IMR-90 (cell line): ENCODE measurements around the gene CCDC27. TPM values are rescaled to one million over a fixed set of nuclear protein-coding genes. Genes with fewer than 3 reads are reported as not detected.

Source experiments
- ATAC-seq: fragments of 200-7000 bp; cut with Tn5 transposase; 2 replicates; pipeline ENCODE4 v1.9.1; 2020; ENCODE audit warnings: low read depth, mild to moderate bottlenecking, moderate library complexity
- BruUV-seq: library from RNA; stranded (reverse); fragments of 400-500 nt; replicated peaks from 2 replicates; lab custom pipeline; 2021; lab: Mats Ljungman, UMichigan
- CTCF ChIA-PET: fragments of 300-600 bp; formaldehyde crosslinking; extraction: SDS; loops from one replicate; lab custom pipeline; 2021; ENCODE audit warnings: antibody characterized with exemption; lab: Yijun Ruan, JAX
- POLR2A ChIA-PET: fragments of 300-600 bp; sonication (Branson Sonifier 250); formaldehyde crosslinking; loops from one replicate; lab custom pipeline; 2022; ENCODE audit warnings: antibody characterized with exemption; ENCODE audit not compliant: unreplicated experiment; lab: Charles Lee
- DNase-seq: peaks from one replicate; pipeline ENCODE4 v3.0.0; 2013
- H2AFZ ChIP-seq: replicated peaks from 2 replicates; pipeline ENCODE3; 2013; ENCODE audit warnings: low read length, mild to moderate bottlenecking; ENCODE audit not compliant: poor library complexity
- H2AK5ac ChIP-seq: 2 replicates; pipeline ENCODE4 v1.6.1; 2013; ENCODE audit warnings: low read depth, low read length, inconsistent platforms
- H2AK9ac ChIP-seq: replicated peaks from 2 replicates; pipeline ENCODE3; 2013; ENCODE audit warnings: mild to moderate bottlenecking, low read depth, low read length, moderate library complexity; ENCODE audit not compliant: poor library complexity
- H2BK120ac ChIP-seq: 2 replicates; pipeline ENCODE4 v1.6.1; 2013; ENCODE audit warnings: low read depth, low read length, inconsistent platforms
- H2BK15ac ChIP-seq: 3 replicates; pipeline ENCODE4 v1.6.1; 2013; ENCODE audit warnings: low read depth, low read length, inconsistent platforms
- H2BK20ac ChIP-seq: 2 replicates; pipeline ENCODE4 v1.6.1; 2013; ENCODE audit warnings: low read depth, mild to moderate bottlenecking, inconsistent platforms, low read length, moderate library complexity
- H2BK5ac ChIP-seq: 2 replicates; pipeline ENCODE4 v1.6.1; 2013; ENCODE audit warnings: mild to moderate bottlenecking, low read depth, low read length, inconsistent platforms; ENCODE audit not compliant: poor library complexity, severe bottlenecking
- H3K14ac ChIP-seq: replicated peaks from 2 replicates; pipeline ENCODE4 v1.6.1; 2013; ENCODE audit warnings: low read depth, low read length, inconsistent platforms
- H3K18ac ChIP-seq: 2 replicates; pipeline ENCODE4 v1.6.1; 2013; ENCODE audit warnings: low read depth, low read length, control low read depth
- H3K23ac ChIP-seq: 2 replicates; pipeline ENCODE4 v1.6.1; 2013; ENCODE audit warnings: low read depth, low read length, inconsistent platforms
- H3K27ac ChIP-seq: 2 replicates; pipeline ENCODE4 v1.5.1; 2013; ENCODE audit warnings: mild to moderate bottlenecking, control low read depth, low read length; ENCODE audit not compliant: insufficient read depth
- H3K27me3 ChIP-seq: 2 replicates; pipeline ENCODE4 v1.6.1; 2013; ENCODE audit warnings: low read length; ENCODE audit not compliant: control insufficient read depth, insufficient read depth
- H3K36me3 ChIP-seq: 2 replicates; pipeline ENCODE4 v1.6.1; 2013; ENCODE audit warnings: low read length, mixed read lengths; ENCODE audit not compliant: control insufficient read depth, insufficient read depth
- H3K4ac ChIP-seq: 2 replicates; pipeline ENCODE4 v1.6.1; 2013; ENCODE audit warnings: low read depth, low read length, inconsistent platforms
- H3K4me1 ChIP-seq: 2 replicates; pipeline ENCODE4 v1.6.1; 2013; ENCODE audit warnings: low read length, mixed read lengths; ENCODE audit not compliant: control insufficient read depth, insufficient read depth
- H3K4me2 ChIP-seq: 2 replicates; pipeline ENCODE4 v1.6.1; 2013; ENCODE audit warnings: low read depth, mild to moderate bottlenecking, control low read depth, low read length, moderate library complexity
- H3K4me3 ChIP-seq: 2 replicates; pipeline ENCODE4 v1.5.1; 2013; ENCODE audit warnings: low read depth, mild to moderate bottlenecking, control low read depth, low read length, moderate library complexity; ENCODE audit not compliant: insufficient read depth
- H3K56ac ChIP-seq: 2 replicates; pipeline ENCODE4 v1.6.1; 2013; ENCODE audit warnings: low read length, inconsistent platforms; ENCODE audit not compliant: insufficient read depth; ENCODE audit errors: extremely low read depth
- H3K79me1 ChIP-seq, 2 experiments: 2 replicates each; pipeline ENCODE4 v1.6.1; 2013; ENCODE audit warnings: low read length in 2 of 2, inconsistent platforms in 1 of 2, low read depth in 1 of 2
- H3K9ac ChIP-seq: 2 replicates; pipeline ENCODE4 v1.6.1; 2013; ENCODE audit warnings: low read depth, low read length, control low read depth
- H3K9me1 ChIP-seq: 2 replicates; pipeline ENCODE4 v1.6.1; 2013; ENCODE audit warnings: low read length, inconsistent platforms; ENCODE audit not compliant: insufficient read depth
- H3K9me3 ChIP-seq: 2 replicates; pipeline ENCODE4 v1.6.1; 2013; ENCODE audit warnings: low read length; ENCODE audit not compliant: control insufficient read depth, insufficient read depth
- H4K20me1 ChIP-seq: 2 replicates; pipeline ENCODE4 v1.6.1; 2013; ENCODE audit warnings: low read length, inconsistent platforms; ENCODE audit not compliant: insufficient read depth
- H4K5ac ChIP-seq: 2 replicates; pipeline ENCODE4 v1.6.1; 2013; ENCODE audit warnings: mild to moderate bottlenecking, low read depth, low read length, control low read depth
- H4K8ac ChIP-seq, 2 experiments: 2 replicates each; pipeline ENCODE4 v1.6.1; 2013; ENCODE audit warnings: low read depth in 2 of 2, low read length in 2 of 2, control low read depth in 1 of 2, inconsistent platforms in 1 of 2
- H4K91ac ChIP-seq: 2 replicates; pipeline ENCODE4 v1.6.1; 2013; ENCODE audit warnings: low read depth, low read length, inconsistent platforms; ENCODE audit not compliant: insufficient read depth
- BHLHE40 ChIP-seq: fragments of 150-350 bp; IDR thresholded peaks from 2 replicates; pipeline ENCODE4 v1.6.1; 2016; ENCODE audit warnings: mild to moderate bottlenecking, low read depth, low read length
- CHD1 ChIP-seq: IDR thresholded peaks from 2 replicates; pipeline ENCODE4 v1.6.1; 2012; ENCODE audit warnings: low read depth, low read length, improper control_type of control experiment
- ELK1 ChIP-seq: fragments of 150-350 bp; IDR thresholded peaks from 2 replicates; pipeline ENCODE4 v1.6.1; 2016; ENCODE audit warnings: low read depth, mild to moderate bottlenecking, low read length, moderate library complexity, borderline replicate concordance
- FOS ChIP-seq: fragments of 150-350 bp; IDR thresholded peaks from 2 replicates; pipeline ENCODE4 v1.6.1; 2016; ENCODE audit warnings: low read depth, low read length
- MAFK ChIP-seq: IDR thresholded peaks from 2 replicates; pipeline ENCODE4 v1.6.1; 2012; ENCODE audit warnings: low read depth, low read length, improper control_type of control experiment
- MAZ ChIP-seq: IDR thresholded peaks from 2 replicates; pipeline ENCODE4 v1.6.1; 2012; ENCODE audit warnings: low read depth, mild to moderate bottlenecking, low read length, improper control_type of control experiment, moderate library complexity, borderline replicate concordance
- MXI1 ChIP-seq: IDR thresholded peaks from 2 replicates; pipeline ENCODE4 v1.6.1; 2012; ENCODE audit warnings: low read depth, mild to moderate bottlenecking, low read length, moderate library complexity, borderline replicate concordance
- POLR2A ChIP-seq: IDR thresholded peaks from 2 replicates; pipeline ENCODE4 v1.6.1; 2012; ENCODE audit warnings: mild to moderate bottlenecking, low read depth, low read length
- RCOR1 ChIP-seq: IDR thresholded peaks from 2 replicates; pipeline ENCODE4 v1.6.1; 2012; ENCODE audit warnings: mild to moderate bottlenecking, low read length, improper control_type of control experiment; ENCODE audit not compliant: insufficient replicate concordance
- WGBS, 2 experiments: methylation state at CpG; one replicate each; pipeline versions ENCODE4 v1.1.5 to v1.1.7; 2013; ENCODE audit warnings: missing lambda C conversion rate in 2 of 2; ENCODE audit not compliant: insufficient read length in 1 of 2; ENCODE audit errors: extremely low coverage in 2 of 2; 5-methylcytosine and 5-hydroxymethylcytosine counted together
- dilution Hi-C: fragments of 300-500 bp; cut with HindIII; formaldehyde crosslinking; loops from one replicate; pipeline ENCODE4 v1.14.3; 2018; ENCODE audit warnings: low sequenced_read_pairs; ENCODE audit not compliant: unreplicated experiment
- in situ Hi-C: fragments of 300-500 bp; cut with MboI; formaldehyde crosslinking; loops from 3 replicates; pipeline ENCODE4 v1.14.3; 2019; ENCODE audit warnings: low sequenced_read_pairs, inconsistent platforms, mixed read lengths
- intact Hi-C: fragments of 100-400 bp; cut with micrococcal nuclease; formaldehyde crosslinking; loops from 2 replicates; pipeline ENCODE4 v1.10.0; 2022
- polyA plus RNA-seq, 3 experiments: library from polyadenylated mRNA; depleted of rRNA; stranded (reverse); fragments of >200 nt; gene quantifications; 2 replicates each; pipeline ENCODE4 v1.2.3, GENCODE V29; 2012; ENCODE audit warnings: low replicate concordance in 1 of 3
- total RNA-seq: library from RNA; depleted of rRNA; stranded (reverse); fragments of >200 nt; gene quantifications from 2 replicates; pipeline ENCODE4 v1.2.3, GENCODE V29; 2012

Gene CCDC27
- total and polyA plus RNA-seq, 2 of the 4 experiments (the other 2 are of a cell fraction): not detected

DNA sequence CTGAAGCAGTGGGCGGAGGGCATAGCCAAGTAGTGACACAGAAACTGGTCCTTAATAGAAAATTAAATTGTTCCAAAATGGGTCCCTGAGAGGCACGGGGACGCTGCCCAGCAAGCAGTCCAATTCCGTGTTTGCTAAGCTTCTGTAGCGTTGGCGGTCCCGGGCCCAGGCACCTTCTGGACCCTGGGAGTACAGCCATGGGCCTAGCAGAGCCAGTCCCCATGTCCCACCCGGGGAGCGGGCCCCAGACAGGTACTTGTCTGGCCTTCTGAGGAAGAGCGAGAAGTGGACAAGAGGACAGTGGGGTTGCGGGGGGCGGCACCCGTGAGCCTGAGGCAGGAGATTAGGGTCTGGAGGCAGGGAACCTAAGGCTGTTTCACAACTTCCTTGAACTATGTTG lies 11.5 kb upstream of the CCDC27 start:
- no peak overlapping the region for H2BK20ac ChIP-seq
- H2AK5ac ChIP-seq: no peak overlapping the region
- dilution Hi-C loops: no loop called here
- H4K5ac ChIP-seq: no peak overlapping the region
- no peak overlapping the region for H3K27ac ChIP-seq
- TF ChIP-seq MAFK (no peak), MAZ (no peak), RCOR1 (no peak), ELK1 (no peak), BHLHE40 (no peak), MXI1 (no peak), CHD1 (no peak), POLR2A (no peak), FOS (no peak)
- ChIA-PET CTCF (no interaction called here), POLR2A (no interaction called here)
- H4K91ac ChIP-seq: no peak overlapping the region
- H3K18ac ChIP-seq: no peak overlapping the region
- no peaks in the 10 kb centered on the region; the same call in 1 of the 2 replicates for H4K20me1 ChIP-seq
- no peak for ATAC-seq
- no peak overlapping the region for H3K14ac ChIP-seq
- H2BK120ac ChIP-seq: no peak overlapping the region
- no peak overlapping the region for H2AK9ac ChIP-seq
- H3K79me1 ChIP-seq: peaks cover 3 to 14% of the 10 kb centered on the region in 2 experiments; a peak in 3 of 4 replicates
- no peak overlapping the region for H2AFZ ChIP-seq
- H3K36me3 ChIP-seq: peaks cover 50% of the 10 kb centered on the region
- 0 out of 2 replicates have a peak, but pooled peaks cover 4% of the 10 kb centered on the region for H3K9me1 ChIP-seq
- no peak overlapping the region for H3K4me3 ChIP-seq
- no peaks in the 10 kb centered on the region for H3K9me3 ChIP-seq
- WGBS, 2 experiments: 96% methylated on average over 6 of the region's 13 CpGs; no CpG with 5 or more reads in 1 of the 2 experiments
- H3K9ac ChIP-seq: no peak overlapping the region
- no peak overlapping the region for H2BK15ac ChIP-seq
- no peak overlapping the region for H3K23ac ChIP-seq
- H3K4ac ChIP-seq: no peak overlapping the region
- H2BK5ac ChIP-seq: no peak overlapping the region
- intact Hi-C loops: no loop called here
- in situ Hi-C loops: no loop called here
- no peaks in the 10 kb centered on the region for H3K27me3 ChIP-seq
- BruUV-seq: no TSS peak
- DNase-seq: no peak
- no peak overlapping the region for H3K4me2 ChIP-seq
- H3K4me1 ChIP-seq: no peaks in the 10 kb centered on the region; the same call in 1 of the 2 replicates
- no peak overlapping the region for H3K56ac ChIP-seq
- no peak overlapping the region for H4K8ac ChIP-seq
